Measurements from ENCODE around the gene ALG12. TPM values are rescaled to one million over a fixed set of nuclear protein-coding genes. Genes with fewer than 3 reads are reported as not detected.

ALG12 gene
- total RNA-seq, 1 experiment from 2014 or later: 18.2 TPM

- Mint-ChIP-seq H3K9me3 (ENCODE audit: unreplicated experiment) (no peaks in the 10 kb centered on the region), H3K4me1 (ENCODE audit: insufficient read depth, unreplicated experiment) (no peaks in the 10 kb centered on the region), H3K27me3 (ENCODE audit: insufficient read depth, unreplicated experiment) (no peaks in the 10 kb centered on the region), H3K4me3 (ENCODE audit: unreplicated experiment) (no peak overlapping the region), H3K27ac (ENCODE audit: low read depth, unreplicated experiment) (no peak overlapping the region), H3K36me3 (ENCODE audit: insufficient read depth, unreplicated experiment) (peaks cover 59% of the 10 kb centered on the region)
- intact Hi-C loops (cut with micrococcal nuclease): no loop called here
- ChIA-PET POLR2A (no interaction called here), CTCF (no interaction called here)
- DNase-seq (ENCODE audit: unreplicated experiment): no peak
- BruUV-seq (replicated peaks): no TSS peak
- no peak for TF ChIP-seq CTCF (IDR thresholded peaks at IDR 0.05; ENCODE audit: unreplicated experiment)
Measured at GRCh38 chr22:49900441-49901230, 17.6 kb downstream of the ALG12 start.

- H3K27me3 Mint-ChIP-seq (ENCODE audit: insufficient read depth, unreplicated experiment): no peaks in the 10 kb centered on the region
- TF ChIP-seq CTCF (IDR thresholded peaks at IDR 0.05; ENCODE audit: unreplicated experiment): no peak
- ChIA-PET POLR2A (no interaction called here), CTCF (interaction anchor here (0.7 kb wide), 1 partner anchor 18 kb away, joined by 3 read pairs; no protein-coding TSS in a partner anchor)
- H3K9me3 Mint-ChIP-seq (ENCODE audit: unreplicated experiment): no peaks in the 10 kb centered on the region
- BruUV-seq (replicated peaks): no TSS peak
- H3K4me1 Mint-ChIP-seq (ENCODE audit: insufficient read depth, unreplicated experiment): no peaks in the 10 kb centered on the region
- H3K27ac Mint-ChIP-seq (ENCODE audit: low read depth, unreplicated experiment): no peak overlapping the region
- no peak overlapping the region for H3K4me3 Mint-ChIP-seq (ENCODE audit: unreplicated experiment)
- intact Hi-C loops (cut with micrococcal nuclease): no loop called here
- DNase-seq (ENCODE audit: unreplicated experiment): no peak
- peaks cover 57% of the 10 kb centered on the region for H3K36me3 Mint-ChIP-seq (ENCODE audit: insufficient read depth, unreplicated experiment)
Measured at GRCh38 chr22:49899530-49899929, 18.7 kb downstream of the ALG12 start.

- no peak overlapping the region for H3K4me3 Mint-ChIP-seq (ENCODE audit: unreplicated experiment)
- no peak for TF ChIP-seq CTCF (IDR thresholded peaks at IDR 0.05; ENCODE audit: unreplicated experiment)
- H3K4me1 Mint-ChIP-seq (ENCODE audit: insufficient read depth, unreplicated experiment): no peaks in the 10 kb centered on the region
- H3K27ac Mint-ChIP-seq (ENCODE audit: low read depth, unreplicated experiment): no peak overlapping the region
- H3K9me3 Mint-ChIP-seq (ENCODE audit: unreplicated experiment): no peaks in the 10 kb centered on the region
- DNase-seq (ENCODE audit: unreplicated experiment): no peak
- no TSS peak for BruUV-seq (replicated peaks)
- no peaks in the 10 kb centered on the region for H3K27me3 Mint-ChIP-seq (ENCODE audit: insufficient read depth, unreplicated experiment)
- intact Hi-C loops (cut with micrococcal nuclease): no loop called here
- ChIA-PET CTCF (no interaction called here), POLR2A (no interaction called here)
- H3K36me3 Mint-ChIP-seq (ENCODE audit: insufficient read depth, unreplicated experiment): peaks cover 54% of the 10 kb centered on the region
Measured at GRCh38 chr22:49897015-49897684, 21.1 kb downstream of the ALG12 start.

GRCh38 chr22:49896201-49896600 is 22.0 kb downstream of the ALG12 start:
- CTCF ChIA-PET: no interaction called here
- intact Hi-C loops (cut with micrococcal nuclease): no loop called here
- H3K4me3 Mint-ChIP-seq (ENCODE audit: unreplicated experiment): no peak overlapping the region
- H3K27me3 Mint-ChIP-seq (ENCODE audit: insufficient read depth, unreplicated experiment): no peaks in the 10 kb centered on the region
- no peak for TF ChIP-seq CTCF (IDR thresholded peaks at IDR 0.05; ENCODE audit: unreplicated experiment)
- no peak overlapping the region for H3K27ac Mint-ChIP-seq (ENCODE audit: low read depth, unreplicated experiment)
- POLR2A ChIA-PET: no interaction called here
- H3K4me1 Mint-ChIP-seq (ENCODE audit: insufficient read depth, unreplicated experiment): peaks cover 6% of the 10 kb centered on the region
- H3K9me3 Mint-ChIP-seq (ENCODE audit: unreplicated experiment): peaks cover 5% of the 10 kb centered on the region
- no TSS peak for BruUV-seq (replicated peaks)
- DNase-seq (ENCODE audit: unreplicated experiment): no peak
- H3K36me3 Mint-ChIP-seq (ENCODE audit: insufficient read depth, unreplicated experiment): peaks cover 56% of the 10 kb centered on the region

Data from MCF 10A (cell line).